ENCODE results near the gene COL4A2. TPM values are rescaled to one million over a fixed set of nuclear protein-coding genes. Genes with fewer than 3 reads are reported as not detected.

Gene COL4A2
- total RNA-seq, 1 donor from 2014 or later, result 159 TPM

DNA sequence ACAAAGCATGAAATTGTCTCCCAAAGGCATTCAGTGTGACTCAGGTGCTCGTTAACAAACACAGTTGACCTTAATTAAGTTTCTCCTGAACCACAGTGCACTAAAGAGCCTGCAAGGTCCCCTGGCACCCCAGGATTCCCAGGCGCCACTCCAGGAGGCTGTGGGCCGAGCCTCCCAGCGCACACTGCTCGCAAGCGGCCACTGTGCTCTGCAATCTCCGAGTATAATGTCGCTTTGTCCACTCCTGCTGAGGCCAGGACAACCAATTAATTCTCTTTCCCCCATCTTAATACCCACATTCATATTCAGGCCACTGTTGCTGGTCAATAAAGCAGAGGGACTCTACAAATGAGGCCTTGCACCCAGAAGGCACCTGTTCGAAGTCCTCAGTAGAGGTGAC is 245.7 kb downstream of the COL4A2 start:
- H3K27me3 Mint-ChIP-seq (ENCODE audit: low read depth), result peaks cover 6% of the 10 kb centered on the region
- H3K27ac Mint-ChIP-seq (ENCODE audit: unreplicated experiment), result no peak overlapping the region
- H3K4me1 Mint-ChIP-seq, result peaks cover 14% of the 10 kb centered on the region
- H3K4me3 Mint-ChIP-seq, result no peak overlapping the region
- no peaks in the 10 kb centered on the region for H3K36me3 Mint-ChIP-seq (ENCODE audit: low read depth)
- TF ChIP-seq CTCF (conservative IDR thresholded peaks at IDR 0.05), result no peak
- no peaks in the 10 kb centered on the region for H3K9me3 Mint-ChIP-seq
- DNase-seq (ENCODE audit: low read depth, low spot score), result no peak

DNA sequence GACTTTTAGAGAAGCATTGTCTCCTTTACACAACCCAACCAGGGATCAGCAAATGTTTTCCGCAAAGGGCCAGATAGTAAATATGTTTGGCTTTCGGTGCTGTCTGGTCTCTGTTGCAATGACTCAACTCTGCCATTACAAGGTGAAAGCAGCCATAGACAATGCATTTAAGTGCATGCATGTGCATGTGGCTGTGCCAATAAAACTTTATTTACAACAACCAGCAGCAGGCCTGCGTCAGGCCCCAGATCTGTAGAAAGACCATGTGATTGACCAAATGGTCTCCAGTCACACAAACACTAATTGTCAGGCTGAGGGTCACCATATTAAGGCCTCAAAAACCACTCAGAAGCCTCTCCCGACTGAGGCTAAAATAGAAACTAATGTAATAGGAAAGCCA is 246.3 kb downstream of the COL4A2 start:
- no peaks in the 10 kb centered on the region for H3K36me3 Mint-ChIP-seq (ENCODE audit: low read depth)
- TF ChIP-seq CTCF (conservative IDR thresholded peaks at IDR 0.05), result no peak
- H3K4me1 Mint-ChIP-seq, result peaks cover 14% of the 10 kb centered on the region
- no peak for DNase-seq (ENCODE audit: low read depth, low spot score)
- no peaks in the 10 kb centered on the region for H3K9me3 Mint-ChIP-seq
- peaks cover 6% of the 10 kb centered on the region for H3K27me3 Mint-ChIP-seq (ENCODE audit: low read depth)
- H3K27ac Mint-ChIP-seq (ENCODE audit: unreplicated experiment), result no peak overlapping the region
- no peak overlapping the region for H3K4me3 Mint-ChIP-seq

DNA sequence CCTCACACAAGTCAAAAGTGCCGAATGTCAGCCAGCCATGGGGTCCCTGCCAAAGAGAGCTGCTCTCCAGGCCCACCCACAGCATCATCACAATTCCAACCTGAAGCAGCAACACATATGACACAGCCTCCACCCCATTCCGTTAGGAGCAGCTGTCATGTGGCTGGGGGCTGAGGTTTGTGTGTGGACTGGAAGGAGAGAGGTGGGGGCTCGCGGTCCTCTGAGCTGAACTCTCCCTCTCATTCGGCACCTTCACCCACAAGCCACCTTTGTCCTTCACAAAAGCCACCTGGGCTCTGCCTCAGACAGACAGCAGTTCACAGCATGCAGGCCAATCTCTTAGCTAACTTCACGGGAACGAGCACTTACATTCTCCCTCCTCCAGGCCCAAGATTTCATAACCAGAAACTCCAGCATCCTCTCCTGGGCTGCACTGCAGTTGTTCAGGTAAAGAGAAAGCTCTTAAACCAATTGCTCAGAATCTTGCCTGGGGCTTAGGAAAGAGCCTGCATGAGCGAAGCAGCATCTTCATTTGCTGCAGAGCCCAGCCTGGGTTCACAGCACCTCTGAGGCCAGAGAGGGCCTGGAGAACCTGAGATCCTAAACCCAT is 247.2 kb downstream of the COL4A2 start:
- peaks cover 14% of the 10 kb centered on the region for H3K4me1 Mint-ChIP-seq
- H3K36me3 Mint-ChIP-seq (ENCODE audit: low read depth), result no peaks in the 10 kb centered on the region
- no peak overlapping the region for H3K4me3 Mint-ChIP-seq

GRCh38 chr13:110554946-110555345 is 247.9 kb downstream of the COL4A2 start:
- Mint-ChIP-seq H3K4me1 (peaks cover 14% of the 10 kb centered on the region), H3K4me3 (no peak overlapping the region), H3K27me3 (ENCODE audit: low read depth) (peaks cover 19% of the 10 kb centered on the region), H3K27ac (ENCODE audit: unreplicated experiment) (no peak overlapping the region), H3K9me3 (no peaks in the 10 kb centered on the region), H3K36me3 (ENCODE audit: low read depth) (no peaks in the 10 kb centered on the region)
- TF ChIP-seq CTCF (conservative IDR thresholded peaks at IDR 0.05), result no peak
- no peak for DNase-seq (ENCODE audit: low read depth, low spot score)

More for the DNA sequence above, 247.2 kb downstream of the COL4A2 start:
- H3K27me3 Mint-ChIP-seq (ENCODE audit: low read depth), result peaks cover 13% of the 10 kb centered on the region
- H3K27ac Mint-ChIP-seq (ENCODE audit: unreplicated experiment), result no peak overlapping the region
- DNase-seq (ENCODE audit: low read depth, low spot score), result no peak
- no peak for TF ChIP-seq CTCF (conservative IDR thresholded peaks at IDR 0.05)
- no peaks in the 10 kb centered on the region for H3K9me3 Mint-ChIP-seq

GRCh38 chr13:110555601-110556223 is 248.6 kb downstream of the COL4A2 start:
- DNase-seq (ENCODE audit: low read depth, low spot score), result no peak
- Mint-ChIP-seq H3K9me3 (no peaks in the 10 kb centered on the region), H3K36me3 (ENCODE audit: low read depth) (no peaks in the 10 kb centered on the region), H3K27ac (ENCODE audit: unreplicated experiment) (no peak overlapping the region), H3K4me1 (peaks cover 13% of the 10 kb centered on the region), H3K27me3 (ENCODE audit: low read depth) (peaks cover 27% of the 10 kb centered on the region), H3K4me3 (no peak overlapping the region)
- no peak for TF ChIP-seq CTCF (conservative IDR thresholded peaks at IDR 0.05)

Data from neural crest cell (in vitro differentiated cells).